ENCODE results near the gene ATXN7. TPM values are rescaled to one million over a fixed set of nuclear protein-coding genes. Genes with fewer than 3 reads are reported as not detected.
A peak's percentile ranks its signal among the peaks of the same experiment; 100 is the strongest.

Gene ATXN7
- total and polyA plus RNA-seq, 2 of the 4 experiments (the other 2 are of a cell fraction), result 8.6 to 13.6 TPM

GRCh38 chr3:63954182-63954581 lies 90.5 kb downstream of the ATXN7 start:
- no peak overlapping the region for H3K4me2 ChIP-seq (ENCODE audit: low read depth, low read length)
- H2AFZ ChIP-seq (replicated peaks; ENCODE audit: low read length, poor library complexity), result no peak overlapping the region
- ChIA-PET POLR2A (ENCODE audit: unreplicated experiment) (no interaction called here), CTCF (no interaction called here)
- in situ Hi-C loops (cut with MboI; ENCODE audit: low sequenced_read_pairs), result no loop called here
- H3K36me3 ChIP-seq (ENCODE audit: control insufficient read depth, insufficient read depth, low read length), result peaks cover 13% of the 10 kb centered on the region
- TF ChIP-seq CEBPB (IDR thresholded peaks at IDR 0.05; ENCODE audit: low read depth, low read length) (no peak), MAFK (IDR thresholded peaks at IDR 0.05; ENCODE audit: low read depth, low read length) (no peak), USF2 (IDR thresholded peaks at IDR 0.05; ENCODE audit: low read depth, low read length) (no peak), CHD1 (IDR thresholded peaks at IDR 0.05; ENCODE audit: low read depth, low read length) (no peak), ELK1 (IDR thresholded peaks at IDR 0.05; ENCODE audit: borderline replicate concordance, low read depth, low read length) (no peak), FOS (IDR thresholded peaks at IDR 0.05; ENCODE audit: low read depth, low read length) (no peak), CTCF (conservative IDR thresholded peaks at IDR 0.05; ENCODE audit: low read depth, low read length) (no peak), RAD21 (IDR thresholded peaks at IDR 0.05; ENCODE audit: low read length) (no peak), MXI1 (IDR thresholded peaks at IDR 0.05; ENCODE audit: borderline replicate concordance, low read depth, low read length) (no peak), NFE2L2 (IDR thresholded peaks at IDR 0.05; ENCODE audit: low read depth, low read length) (no peak), BHLHE40 (IDR thresholded peaks at IDR 0.05; ENCODE audit: low read depth, low read length) (no peak), RCOR1 (IDR thresholded peaks at IDR 0.05; ENCODE audit: insufficient replicate concordance, low read length) (no peak), POLR2A (IDR thresholded peaks at IDR 0.05; ENCODE audit: low read depth, low read length) (no peak), MAZ (IDR thresholded peaks at IDR 0.05; ENCODE audit: borderline replicate concordance, low read depth, low read length) (no peak)
- ATAC-seq (ENCODE audit: low read depth), result no peak
- H2BK20ac ChIP-seq (ENCODE audit: low read depth, low read length), result no peak overlapping the region
- H4K20me1 ChIP-seq (ENCODE audit: insufficient read depth, low read length), result peaks cover 12% of the 10 kb centered on the region; the same call in 1 of the 2 replicates
- intact Hi-C loops (cut with micrococcal nuclease), result no loop called here
- no peak overlapping the region for H3K27ac ChIP-seq (ENCODE audit: insufficient read depth, low read length)
- no peaks in the 10 kb centered on the region for H3K27me3 ChIP-seq (ENCODE audit: control insufficient read depth, insufficient read depth, low read length)
- H3K23ac ChIP-seq (ENCODE audit: low read depth, low read length), result no peak overlapping the region; the same call in none of the 2 replicates
- no peak overlapping the region for H4K5ac ChIP-seq (ENCODE audit: low read depth, low read length)
- H2BK120ac ChIP-seq (ENCODE audit: low read depth, low read length), result no peak overlapping the region
- H3K4me3 ChIP-seq (ENCODE audit: insufficient read depth, low read depth, low read length), result no peak overlapping the region
- no peak overlapping the region for H4K91ac ChIP-seq (ENCODE audit: insufficient read depth, low read depth, low read length)
- H2BK5ac ChIP-seq (ENCODE audit: low read depth, low read length, poor library complexity, severe bottlenecking), result peak overlapping the region; percentile 22
- no peak overlapping the region for H3K18ac ChIP-seq (ENCODE audit: low read depth, low read length)
- no peak overlapping the region for H3K56ac ChIP-seq (ENCODE audit: extremely low read depth, insufficient read depth, low read length)
- peaks cover 14% of the 10 kb centered on the region for H3K9me1 ChIP-seq (ENCODE audit: insufficient read depth, low read length)
- no peaks in the 10 kb centered on the region for H3K9me3 ChIP-seq (ENCODE audit: control insufficient read depth, insufficient read depth, low read length)
- H2AK5ac ChIP-seq (ENCODE audit: low read depth, low read length), result no peak overlapping the region
- BruUV-seq (replicated peaks), result no TSS peak
- H3K14ac ChIP-seq (replicated peaks; ENCODE audit: low read depth, low read length), result no peak overlapping the region
- dilution Hi-C loops (cut with HindIII; ENCODE audit: low sequenced_read_pairs, unreplicated experiment), result no loop called here
- no peak overlapping the region for H3K4ac ChIP-seq (ENCODE audit: low read depth, low read length)
- peaks cover 33 to 65% of the 10 kb centered on the region in 2 experiments for H3K79me1 ChIP-seq (ENCODE audit: low read depth in 1 of 2, low read length in 2 of 2)
- H2BK15ac ChIP-seq (ENCODE audit: low read depth, low read length), result no peak overlapping the region
- 79% methylated on average over 3 of the region's 5 CpGs; no CpG with 5 or more reads in 1 of the 2 experiments for WGBS, 2 experiments (ENCODE audit: extremely low coverage in 2 of 2, insufficient read length in 1 of 2)
- peak; percentile 48 for DNase-seq
- peaks cover 4% of the 10 kb centered on the region; the same call in 1 of the 2 replicates for H3K4me1 ChIP-seq (ENCODE audit: control insufficient read depth, insufficient read depth, low read length)
- H3K9ac ChIP-seq (ENCODE audit: low read depth, low read length), result no peak overlapping the region
- H4K8ac ChIP-seq (ENCODE audit: low read depth in 2 of 2, low read length in 2 of 2), result no peak overlapping the region
- H2AK9ac ChIP-seq (replicated peaks; ENCODE audit: low read depth, low read length, poor library complexity), result no peak overlapping the region
